SIG-M5 treated with dmso at 0.1 percent for 504 hours (cell line): ENCODE measurements around the gene MATN1.

Source experiments
- DNase-seq: peaks from one replicate; lab custom pipeline; 2025; ENCODE audit not compliant: unreplicated experiment; lab: John Stamatoyannopoulos, UW

MATN1 gene

GRCh38 chr1:30758121-30758688 is 34.8 kb upstream of the MATN1 start:
- no peak for DNase-seq

DNA sequence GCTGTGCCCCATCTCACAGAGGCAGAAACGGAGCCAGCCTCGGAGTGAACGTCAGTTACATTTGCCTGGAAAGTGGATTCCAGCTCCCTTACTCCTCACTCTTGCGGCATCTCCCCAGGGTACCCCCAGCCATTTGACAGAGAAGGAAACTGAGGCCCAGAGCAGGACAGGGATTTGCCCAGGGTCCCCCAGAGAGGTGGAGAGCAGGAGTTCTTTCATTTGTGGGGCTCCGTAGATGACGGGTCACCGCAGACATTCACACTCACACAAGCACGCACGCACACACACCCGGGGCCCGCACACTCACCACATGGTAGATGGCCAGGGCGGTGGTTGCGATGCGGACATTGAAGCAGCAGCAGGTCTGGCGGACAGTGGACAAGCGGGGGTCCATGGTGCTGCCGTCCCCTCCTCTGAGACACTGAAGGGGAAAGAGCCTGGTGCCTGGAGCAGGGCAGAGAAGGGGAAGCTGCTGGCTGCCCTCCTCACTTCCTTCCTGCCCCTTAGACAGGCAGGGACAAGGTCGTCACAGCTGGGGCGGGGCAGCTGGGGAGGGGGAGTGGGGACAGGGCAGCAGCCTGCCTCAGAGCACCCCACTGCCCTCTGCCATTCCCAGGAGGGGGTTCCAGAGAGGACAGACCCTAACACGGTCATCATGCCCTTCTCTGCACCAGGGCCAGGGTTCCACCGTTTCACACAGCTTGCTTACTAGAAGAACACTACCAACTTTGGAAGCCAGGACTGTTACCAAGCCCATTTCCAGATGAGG is 34.2 kb upstream of the MATN1 start, which contains the start of gene LAPTM5:
Gene LAPTM5 (minus strand): TSS at position 423 of the 769 bp plus-strand sequence. CDS start 29 bp downstream, at position 394.
- peak; percentile 40 for DNase-seq

- DNase-seq = peak; percentile 98
Measured at GRCh38 chr1:30756545-30757351, 33.4 kb upstream of the MATN1 start.

- DNase-seq = no peak
Measured at GRCh38 chr1:30756206-30756544, 32.8 kb upstream of the MATN1 start.

DNA sequence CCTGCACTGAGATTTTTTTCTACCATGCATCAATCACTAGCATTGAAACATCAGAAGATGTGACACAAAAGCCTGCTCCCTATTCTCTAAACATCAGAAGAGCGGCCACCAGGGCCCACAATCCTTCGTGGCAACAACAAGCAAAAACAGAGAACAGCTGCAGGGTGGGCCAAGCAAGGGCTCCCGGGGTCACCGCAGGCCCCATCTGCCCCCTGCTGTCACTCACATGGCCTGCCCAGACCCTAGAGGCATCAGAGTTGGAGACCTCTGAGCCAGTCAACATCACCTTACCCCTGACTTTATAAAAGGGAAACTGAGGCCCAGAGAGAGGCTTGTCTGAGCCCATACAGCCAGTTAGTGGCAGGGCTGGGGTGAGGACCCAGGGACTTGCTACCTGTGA is 32.4 kb upstream of the MATN1 start:
- no peak for DNase-seq

DNA sequence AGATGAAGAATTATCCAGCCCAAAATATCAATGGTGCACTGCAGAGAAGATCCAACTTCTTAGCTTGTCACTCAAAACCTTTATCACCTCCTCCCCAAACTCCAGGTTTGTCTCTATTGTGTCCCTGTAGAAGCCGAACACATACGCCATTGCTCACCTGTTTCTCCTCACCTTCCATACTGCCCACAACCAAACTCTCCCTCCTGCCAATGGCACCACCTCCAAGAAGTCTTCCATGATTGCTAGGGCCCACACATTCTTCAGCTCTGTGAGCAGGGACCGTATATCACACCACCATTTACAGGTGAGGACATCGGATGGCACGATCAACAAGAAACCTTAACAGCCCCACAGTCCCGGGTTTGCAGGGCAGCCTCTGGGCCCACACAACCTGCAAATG is 31.9 kb upstream of the MATN1 start:
- no peak for DNase-seq

DNA sequence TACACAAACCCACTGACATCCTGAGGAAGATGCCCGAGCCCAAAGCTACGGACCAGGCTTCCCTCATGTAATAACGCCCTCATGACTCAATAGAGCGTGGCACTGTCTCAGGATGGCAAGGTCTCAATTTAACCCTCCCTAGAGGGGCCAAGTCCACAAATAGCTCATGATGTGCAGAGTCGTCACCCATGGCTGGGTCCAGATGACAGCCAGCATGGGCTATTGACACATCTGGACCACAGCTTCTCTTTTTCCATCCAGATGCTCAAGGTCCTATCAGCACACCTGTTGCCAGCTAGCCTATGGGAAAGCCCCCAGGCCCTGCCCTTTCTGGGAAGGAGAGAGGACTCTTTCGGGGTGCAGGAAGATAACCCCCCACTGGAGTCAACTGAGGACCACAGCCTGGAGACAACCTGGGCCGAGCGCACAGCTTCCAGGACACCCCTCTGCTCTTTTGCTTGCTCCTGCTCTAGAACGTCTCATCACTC is 31.3 kb upstream of the MATN1 start:
- peak; percentile 79 for DNase-seq

DNA sequence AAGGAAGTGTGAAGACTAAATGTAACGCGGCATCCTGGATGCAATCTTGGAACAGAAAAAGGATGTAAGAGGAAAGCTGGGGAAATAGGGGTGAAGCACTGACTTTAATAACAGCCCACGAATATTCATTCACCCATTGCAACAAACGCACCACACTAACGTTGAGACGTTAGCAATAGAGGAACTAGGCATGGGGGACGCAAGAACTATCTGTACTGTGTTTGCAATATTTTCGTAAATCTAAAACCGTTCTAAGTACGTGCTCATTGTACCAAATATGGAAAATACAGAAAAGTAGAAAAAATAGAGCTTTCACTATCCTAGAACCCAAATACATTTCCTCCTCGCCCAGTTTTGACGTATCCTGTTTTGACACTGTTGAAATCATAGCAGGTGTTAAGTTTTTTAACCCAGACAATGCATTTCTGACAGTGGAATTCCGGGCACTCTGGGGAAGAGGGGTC is 30.3 kb upstream of the MATN1 start:
- DNase-seq = peak; percentile 88

- DNase-seq = no peak
Measured at GRCh38 chr1:30753118-30753517, 29.7 kb upstream of the MATN1 start.

GRCh38 chr1:30752651-30752908 is 29.2 kb upstream of the MATN1 start:
- DNase-seq = no peak

GRCh38 chr1:30751830-30752650 is 28.7 kb upstream of the MATN1 start:
- DNase-seq = no peak

DNA sequence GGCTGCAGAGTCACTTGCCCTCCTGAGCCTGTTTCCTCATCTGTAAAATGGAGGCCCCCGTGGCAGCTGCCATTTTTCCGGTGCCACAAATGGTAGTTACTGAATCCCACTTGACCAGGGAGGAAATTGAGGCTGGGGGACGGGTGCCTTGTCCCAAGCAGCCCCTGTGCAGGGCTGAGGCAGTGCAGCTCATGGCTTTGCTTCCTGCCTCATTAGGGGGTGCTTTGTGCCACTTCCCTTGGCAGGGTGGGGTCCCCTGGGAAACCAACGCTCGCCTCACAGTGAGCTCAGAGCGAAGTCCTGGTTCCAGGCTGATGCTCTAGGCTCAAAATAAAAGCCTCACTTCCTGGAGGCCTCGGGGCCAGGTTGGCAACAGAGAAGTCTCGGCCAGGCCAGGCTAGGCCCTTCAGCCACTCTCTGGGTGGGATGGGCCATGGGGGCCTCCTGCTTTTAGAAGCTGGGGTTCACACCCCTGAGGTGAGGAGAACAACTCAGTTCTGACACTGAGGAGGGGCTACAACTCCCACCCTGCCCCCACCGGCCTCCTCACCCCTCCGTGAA is 27.4 kb upstream of the MATN1 start:
- no peak for DNase-seq

DNA sequence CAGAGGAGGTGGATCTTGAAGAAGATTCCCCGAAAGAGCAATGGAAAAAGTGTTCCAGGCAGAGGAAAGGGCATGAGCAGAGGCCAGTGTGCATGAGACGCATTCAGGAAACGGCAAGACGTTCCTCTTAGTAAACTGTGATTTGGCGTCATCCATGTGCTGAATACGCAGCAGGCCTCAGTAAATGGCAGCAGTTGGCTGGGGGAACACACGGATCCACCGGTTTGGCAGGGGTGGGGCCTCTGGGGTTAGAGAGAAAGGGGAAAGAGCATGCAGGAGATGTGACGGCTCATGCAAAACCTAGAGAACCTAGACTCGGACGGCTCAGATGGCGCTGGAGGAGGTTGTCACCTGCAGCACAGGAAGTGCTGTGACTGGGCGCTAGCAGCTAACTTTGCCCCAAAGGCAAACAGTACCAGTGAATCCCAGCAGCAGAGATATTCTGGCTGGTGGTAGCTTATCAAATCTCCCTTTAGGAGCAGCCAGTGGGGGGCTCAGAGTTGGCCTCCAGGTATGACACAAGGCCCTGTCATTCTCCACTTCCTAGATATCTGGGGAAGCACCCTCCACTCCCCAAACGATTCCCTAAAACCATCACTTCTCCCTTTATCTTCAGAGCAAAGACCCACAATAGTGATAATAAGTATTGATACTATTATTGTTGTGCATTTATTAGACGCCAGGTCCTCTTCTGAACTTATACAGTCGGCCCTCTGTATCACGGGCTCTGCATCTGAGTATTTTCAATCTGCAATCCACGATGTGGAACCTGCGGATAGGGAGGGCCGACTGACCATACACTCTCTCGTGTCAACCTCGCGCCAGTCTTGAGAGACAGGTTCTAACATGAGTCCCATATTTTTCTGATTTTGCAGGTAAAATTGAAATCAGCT is 26.6 kb upstream of the MATN1 start:
- no peak for DNase-seq

DNA sequence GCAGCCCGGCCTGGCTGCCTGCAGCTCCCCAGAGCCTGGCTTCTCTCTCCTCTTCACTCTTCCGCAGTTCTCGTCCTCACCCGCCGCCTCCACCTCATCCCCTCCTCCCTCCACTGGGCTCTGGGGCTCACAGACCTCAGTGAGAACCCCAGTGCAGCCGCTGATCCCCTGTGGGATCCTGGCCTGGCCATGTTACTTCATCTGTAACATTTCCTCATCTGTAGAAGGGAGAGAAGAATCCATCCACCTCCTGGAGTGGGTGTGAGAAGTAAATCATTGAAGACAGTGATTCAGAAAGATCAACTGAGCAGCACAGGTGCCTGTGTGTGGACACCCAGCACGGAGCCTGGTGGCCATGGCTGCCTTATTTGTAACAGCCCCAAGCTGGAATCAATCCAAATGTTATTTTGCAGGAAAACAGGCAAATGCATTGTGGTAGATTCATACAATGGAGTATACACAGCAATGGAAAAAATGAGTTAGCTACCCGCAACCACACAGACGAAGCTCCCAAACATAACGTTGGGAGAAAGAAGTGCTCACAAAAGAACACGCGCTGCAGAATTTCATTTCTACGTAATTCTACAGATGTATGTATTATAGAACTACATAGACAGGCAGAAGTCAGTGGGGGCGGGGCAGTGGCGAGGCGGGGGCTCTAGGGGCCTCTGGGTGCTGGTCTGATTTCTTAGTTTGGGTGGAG is 25.5 kb upstream of the MATN1 start:
- DNase-seq = no peak

DNA sequence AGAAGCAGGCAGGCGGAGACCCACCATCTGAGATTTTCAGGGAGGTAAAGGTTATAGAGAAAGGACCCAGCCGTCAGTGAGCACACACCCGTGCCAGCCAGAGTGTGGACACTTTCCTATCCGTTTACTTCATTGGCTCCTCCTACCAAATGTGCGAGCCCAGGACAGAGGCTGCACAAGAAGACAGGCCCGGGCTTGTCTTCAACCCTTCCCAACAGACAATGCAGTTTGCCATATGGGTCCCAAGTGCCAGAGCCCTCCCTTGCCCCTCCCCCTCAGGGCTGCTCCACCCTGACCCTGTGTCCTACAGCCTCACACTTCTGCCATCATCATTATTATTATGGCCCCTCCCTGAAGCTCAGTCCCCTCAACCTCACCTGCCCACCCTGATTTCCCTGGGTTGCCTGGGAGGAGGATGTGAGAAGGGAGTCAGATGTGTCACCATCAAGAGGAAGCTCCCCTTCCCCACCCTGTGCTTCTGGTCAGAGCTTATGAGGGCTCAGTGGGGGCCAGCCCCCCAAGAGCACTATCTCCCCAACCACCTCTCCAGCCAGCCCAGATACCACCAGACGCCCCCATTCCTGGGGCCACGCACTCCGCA is 24.8 kb upstream of the MATN1 start:
- no peak for DNase-seq

- peak; percentile 29 for DNase-seq
Measured at GRCh38 chr1:30747033-30748008, 23.9 kb upstream of the MATN1 start.

- no peak for DNase-seq
Measured at GRCh38 chr1:30746212-30747032, 23.0 kb upstream of the MATN1 start.
